Osteoblast (primary cell): ENCODE measurements around the gene ITGB5. TPM values are rescaled to one million over a fixed set of nuclear protein-coding genes. Genes with fewer than 3 reads are reported as not detected.

ENCODE experiments used
- DNase-seq: peaks from one replicate; pipeline ENCODE4 v3.0.0; 2011; ENCODE audit warnings: low spot score, mixed read lengths; ENCODE audit not compliant: insufficient read length; ENCODE audit errors: missing footprints
- H2AFZ ChIP-seq: 2 replicates; pipeline ENCODE4 v1.6.0; 2011; ENCODE audit warnings: mild to moderate bottlenecking, low read length
- H3K27ac ChIP-seq: 2 replicates; pipeline ENCODE4 v1.5.1; 2011; ENCODE audit warnings: mild to moderate bottlenecking, low read depth, low read length, moderate library complexity
- H3K27me3 ChIP-seq: 2 replicates; pipeline ENCODE4 v1.6.0; 2012; ENCODE audit warnings: mild to moderate bottlenecking, control low read depth, inconsistent platforms, low read length, moderate library complexity; ENCODE audit not compliant: insufficient read depth
- H3K36me3 ChIP-seq: 2 replicates; pipeline ENCODE4 v1.5.1; 2011; ENCODE audit warnings: mild to moderate bottlenecking, low read length, control low read depth, moderate library complexity; ENCODE audit not compliant: insufficient read depth
- H3K4me1 ChIP-seq: 2 replicates; pipeline ENCODE4 v1.5.1; 2011; ENCODE audit warnings: mild to moderate bottlenecking, low read length, control low read depth, moderate library complexity; ENCODE audit not compliant: insufficient read depth
- H3K4me2 ChIP-seq: 2 replicates; pipeline ENCODE4 v1.6.0; 2011; ENCODE audit warnings: mild to moderate bottlenecking, low read length; ENCODE audit not compliant: insufficient read depth
- H3K4me3 ChIP-seq: fragments of 200-600 bp; sonication (generic); 3 replicates; pipeline ENCODE4 v1.5.1; 2012; ENCODE audit warnings: mild to moderate bottlenecking, low read length, inconsistent platforms; ENCODE audit not compliant: insufficient read depth
- H3K79me2 ChIP-seq: 2 replicates; pipeline ENCODE4 v1.6.0; 2012; ENCODE audit warnings: mild to moderate bottlenecking, low read length, control low read depth, inconsistent platforms; ENCODE audit not compliant: insufficient read depth
- H3K9me3 ChIP-seq: 2 replicates; pipeline ENCODE4 v1.5.1; 2011; ENCODE audit warnings: low read depth, low read length, control low read depth
- H4K20me1 ChIP-seq: 2 replicates; pipeline ENCODE4 v1.6.0; 2012; ENCODE audit warnings: mild to moderate bottlenecking, low read length, control low read depth; ENCODE audit not compliant: insufficient read depth
- total RNA-seq: library from RNA; depleted of rRNA; stranded (reverse); fragments of >200 nt; gene quantifications from 2 replicates; pipeline ENCODE4 v1.2.3, GENCODE V29; 2012
- TF ChIP-seq, protein P1 (sequence below): IDR thresholded peaks from 2 replicates; pipeline ENCODE4 v1.5.1; 2011; ENCODE audit warnings: mild to moderate bottlenecking, low read depth, low read length, moderate library complexity; ENCODE audit errors: extremely low read depth

ITGB5 gene
- total RNA-seq, 1 donor: 433 TPM

DNA sequence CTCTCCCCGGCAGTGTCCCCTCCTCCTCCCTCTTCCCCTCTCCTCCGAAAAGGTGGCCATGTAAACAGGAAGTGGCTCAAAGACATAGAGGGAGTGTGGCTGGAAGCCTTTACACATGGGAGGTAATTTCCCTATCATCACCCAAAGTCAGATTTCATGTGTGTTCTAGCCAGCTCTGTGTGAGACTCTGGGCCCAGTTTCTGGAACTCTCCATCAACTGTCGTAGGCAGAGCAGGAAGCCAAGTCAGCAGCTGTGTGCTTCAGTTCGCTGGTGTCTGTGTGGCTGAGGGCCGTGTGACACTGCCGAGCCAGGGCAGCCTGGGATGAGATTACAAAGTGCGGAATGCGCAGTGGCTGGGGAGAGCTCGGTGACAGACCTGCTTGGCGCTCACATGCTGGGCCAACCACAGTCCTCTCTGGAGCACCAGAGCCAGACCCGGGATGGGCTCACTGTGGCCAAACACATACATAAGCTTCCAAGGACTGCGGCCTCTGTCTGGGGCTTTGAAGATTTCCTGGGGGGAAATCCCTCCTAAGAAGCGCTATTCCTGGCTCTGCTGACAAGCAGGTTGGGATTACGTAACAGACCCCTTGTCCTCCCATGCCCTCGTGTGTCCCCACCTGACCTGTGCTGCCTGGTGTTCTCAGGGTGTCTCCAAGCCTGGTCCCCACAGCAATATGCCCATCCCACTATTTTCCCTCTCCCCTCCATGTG is 106.2 kb downstream of the ITGB5 start:
- Histone ChIP-seq H3K4me3 (peak overlapping the region; percentile 19), H3K79me2 (peaks cover 76% of the 10 kb centered on the region), H3K9me3 (no peaks in the 10 kb centered on the region)

DNA sequence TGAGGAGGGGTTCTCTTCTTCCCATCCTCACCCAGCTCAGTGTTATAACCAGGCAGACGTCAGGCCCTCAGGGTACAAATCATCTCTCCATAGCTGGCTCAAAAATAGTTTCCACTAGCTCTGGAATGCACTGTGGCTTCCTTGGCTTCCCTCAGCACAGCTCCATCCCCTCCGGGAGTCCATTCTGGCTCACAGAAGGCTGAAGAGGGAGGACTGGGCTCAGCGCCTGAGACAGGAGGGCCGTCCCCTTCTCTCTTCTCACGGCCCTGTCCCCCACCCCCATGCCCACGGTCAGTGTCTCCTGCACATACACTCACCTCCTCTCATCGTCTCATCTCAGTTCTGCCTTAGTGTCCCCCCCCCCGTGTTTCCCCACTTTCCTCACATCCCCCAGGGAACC is 106.8 kb downstream of the ITGB5 start:
- H3K79me2 ChIP-seq: peaks cover 76% of the 10 kb centered on the region
- H3K27ac ChIP-seq: peak overlapping the region; percentile 89
- H3K36me3 ChIP-seq: peaks cover 17% of the 10 kb centered on the region
- peak overlapping the region; percentile 66 for H3K4me2 ChIP-seq
- H2AFZ ChIP-seq: peak overlapping the region; percentile 8
- peak; percentile 93 for DNase-seq
- TF ChIP-seq, protein P1, sequence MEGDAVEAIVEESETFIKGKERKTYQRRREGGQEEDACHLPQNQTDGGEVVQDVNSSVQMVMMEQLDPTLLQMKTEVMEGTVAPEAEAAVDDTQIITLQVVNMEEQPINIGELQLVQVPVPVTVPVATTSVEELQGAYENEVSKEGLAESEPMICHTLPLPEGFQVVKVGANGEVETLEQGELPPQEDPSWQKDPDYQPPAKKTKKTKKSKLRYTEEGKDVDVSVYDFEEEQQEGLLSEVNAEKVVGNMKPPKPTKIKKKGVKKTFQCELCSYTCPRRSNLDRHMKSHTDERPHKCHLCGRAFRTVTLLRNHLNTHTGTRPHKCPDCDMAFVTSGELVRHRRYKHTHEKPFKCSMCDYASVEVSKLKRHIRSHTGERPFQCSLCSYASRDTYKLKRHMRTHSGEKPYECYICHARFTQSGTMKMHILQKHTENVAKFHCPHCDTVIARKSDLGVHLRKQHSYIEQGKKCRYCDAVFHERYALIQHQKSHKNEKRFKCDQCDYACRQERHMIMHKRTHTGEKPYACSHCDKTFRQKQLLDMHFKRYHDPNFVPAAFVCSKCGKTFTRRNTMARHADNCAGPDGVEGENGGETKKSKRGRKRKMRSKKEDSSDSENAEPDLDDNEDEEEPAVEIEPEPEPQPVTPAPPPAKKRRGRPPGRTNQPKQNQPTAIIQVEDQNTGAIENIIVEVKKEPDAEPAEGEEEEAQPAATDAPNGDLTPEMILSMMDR: no peak
- no peaks in the 10 kb centered on the region for H4K20me1 ChIP-seq
- H3K4me1 ChIP-seq: peaks cover 38% of the 10 kb centered on the region
- H3K4me3 ChIP-seq: peak overlapping the region; percentile 19
- H3K9me3 ChIP-seq: no peaks in the 10 kb centered on the region
- no peaks in the 10 kb centered on the region for H3K27me3 ChIP-seq

More for the DNA sequence above, 106.2 kb downstream of the ITGB5 start:
- Histone ChIP-seq H2AFZ (peak overlapping the region; percentile 8), H3K4me1 (peaks cover 38% of the 10 kb centered on the region), H3K4me2 (peak overlapping the region; percentile 66), H3K27ac (peak overlapping the region; percentile 89), H3K36me3 (peaks cover 16% of the 10 kb centered on the region), H4K20me1 (no peaks in the 10 kb centered on the region), H3K27me3 (no peaks in the 10 kb centered on the region)
- TF ChIP-seq, protein P1: no peak
- peak; percentile 88 for DNase-seq

DNA sequence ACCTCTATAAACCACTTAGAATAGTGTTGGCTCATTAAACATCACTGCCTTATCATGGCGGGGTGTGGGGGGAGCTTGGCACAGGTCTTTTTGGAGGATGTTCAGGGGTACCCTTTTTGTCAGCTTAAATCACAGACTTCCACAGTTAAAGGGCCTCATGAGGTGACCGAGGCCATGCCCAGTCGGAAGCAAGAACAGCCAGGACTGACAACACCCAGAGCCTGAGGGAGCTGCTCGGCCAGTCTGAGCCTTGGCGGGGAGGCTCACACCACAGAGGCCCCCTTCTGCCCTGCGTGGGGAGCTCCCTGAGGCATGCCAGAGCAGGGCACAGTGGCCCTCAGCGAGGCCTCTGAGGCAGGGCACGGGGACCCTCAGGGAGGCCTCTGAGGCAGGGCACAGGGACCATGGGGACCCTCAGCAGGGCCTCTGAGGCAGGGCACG is 107.4 kb downstream of the ITGB5 start:
- Histone ChIP-seq H3K4me1 (peaks cover 40% of the 10 kb centered on the region), H3K36me3 (peaks cover 17% of the 10 kb centered on the region), H4K20me1 (no peaks in the 10 kb centered on the region), H3K27me3 (no peaks in the 10 kb centered on the region), H3K27ac (peak overlapping the region; percentile 89), H3K4me2 (peak overlapping the region; percentile 66), H3K79me2 (peaks cover 78% of the 10 kb centered on the region), H3K9me3 (no peaks in the 10 kb centered on the region), H3K4me3 (no peak overlapping the region), H2AFZ (no peak overlapping the region)
- TF ChIP-seq, protein P1: no peak
- no peak for DNase-seq

DNA sequence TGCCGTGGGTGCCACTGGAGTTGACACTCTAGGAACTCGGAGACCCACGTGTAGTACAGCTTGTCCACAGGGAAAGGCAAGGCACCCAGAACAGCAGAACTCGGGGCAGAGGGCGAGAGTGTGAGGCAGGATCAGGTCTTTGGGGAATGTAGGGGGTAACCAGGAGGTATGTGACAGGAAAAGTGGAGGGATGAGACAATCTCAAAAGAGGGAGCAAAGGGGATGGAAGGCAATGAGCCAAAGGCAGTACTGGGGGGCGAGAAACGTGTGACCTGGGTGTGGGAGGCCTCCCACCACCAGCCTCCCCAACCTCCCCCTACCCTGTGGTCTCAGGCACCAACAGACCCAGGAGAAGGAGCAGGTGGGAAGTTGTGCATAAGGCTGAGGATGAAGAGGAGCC is 108.0 kb downstream of the ITGB5 start:
- Histone ChIP-seq H3K79me2 (peaks cover 74% of the 10 kb centered on the region), H4K20me1 (no peaks in the 10 kb centered on the region), H3K36me3 (peaks cover 17% of the 10 kb centered on the region), H3K27ac (peak overlapping the region; percentile 89), H3K4me1 (peaks cover 40% of the 10 kb centered on the region), H3K9me3 (no peaks in the 10 kb centered on the region), H3K27me3 (no peaks in the 10 kb centered on the region), H2AFZ (no peak overlapping the region), H3K4me3 (no peak overlapping the region), H3K4me2 (no peak overlapping the region)
- DNase-seq: no peak
- TF ChIP-seq, protein P1: no peak
